Measurements from ENCODE around the gene CTNNA3. TPM values are rescaled to one million over a fixed set of nuclear protein-coding genes. Genes with fewer than 3 reads are reported as not detected.

Gene CTNNA3
- total RNA-seq, 2 donors from 2014 or later, result 3.2 to 7.2 TPM

- Histone ChIP-seq H3K36me3 (ENCODE audit: control insufficient read depth, insufficient read depth, low read length) (no peaks in the 10 kb centered on the region), H3K4me1 (ENCODE audit: control insufficient read depth, insufficient read depth, low read length) (no peaks in the 10 kb centered on the region), H3K9ac (ENCODE audit: extremely low read depth, low read length, poor library complexity, severe bottlenecking) (no peak overlapping the region), H3K9me3 (ENCODE audit: control insufficient read depth, low read length) (no peaks in the 10 kb centered on the region), H3K27me3 (ENCODE audit: control insufficient read depth, insufficient read depth, low read length, poor library complexity, severe bottlenecking) (peaks cover 39% of the 10 kb centered on the region), H3K27ac (ENCODE audit: low read depth, low read length) (no peak overlapping the region), H3K4me3 (ENCODE audit: low read length) (no peak overlapping the region)
- Mint-ChIP-seq H3K9me3 (no peaks in the 10 kb centered on the region), H3K4me1 (peaks cover 5% of the 10 kb centered on the region), H3K4me3 (no peak overlapping the region), H3K27ac (no peak overlapping the region), H3K36me3 (ENCODE audit: low read depth) (no peaks in the 10 kb centered on the region), H3K27me3 (ENCODE audit: insufficient read depth) (peaks cover 27% of the 10 kb centered on the region)
- TF ChIP-seq CTCF (conservative IDR thresholded peaks at IDR 0.05), result no peak
- WGBS, 2 experiments (ENCODE audit: insufficient coverage in 1 of 2, insufficient read length in 1 of 2), result 100% methylated on average over 1 of the region's 1 CpG; no CpG with 5 or more reads in 1 of the 2 experiments
- DNase-seq, result no peak
These were observed 943.3 kb downstream of the CTNNA3 start for GRCh38 chr10:66752714-66753113.

GRCh38 chr10:66748217-66748616 lies 947.8 kb downstream of the CTNNA3 start:
- Mint-ChIP-seq H3K4me1 (no peaks in the 10 kb centered on the region), H3K36me3 (ENCODE audit: low read depth) (no peaks in the 10 kb centered on the region), H3K4me3 (no peak overlapping the region), H3K27me3 (ENCODE audit: insufficient read depth) (no peaks in the 10 kb centered on the region), H3K9me3 (no peaks in the 10 kb centered on the region), H3K27ac (no peak overlapping the region)
- H3K9ac ChIP-seq (ENCODE audit: extremely low read depth, low read length, poor library complexity, severe bottlenecking), result no peak overlapping the region
- TF ChIP-seq CTCF (conservative IDR thresholded peaks at IDR 0.05), result no peak
- no peak overlapping the region for H3K27ac ChIP-seq (ENCODE audit: low read depth, low read length)
- no peak for DNase-seq
- no peaks in the 10 kb centered on the region for H3K4me1 ChIP-seq (ENCODE audit: control insufficient read depth, insufficient read depth, low read length)
- WGBS, 2 experiments (ENCODE audit: insufficient coverage in 1 of 2, insufficient read length in 1 of 2), result 96 to 100% methylated on average over 1 of the region's 1 CpG
- H3K4me3 ChIP-seq (ENCODE audit: low read length), result no peak overlapping the region
- no peaks in the 10 kb centered on the region for H3K36me3 ChIP-seq (ENCODE audit: control insufficient read depth, insufficient read depth, low read length)
- no peaks in the 10 kb centered on the region for H3K9me3 ChIP-seq (ENCODE audit: control insufficient read depth, low read length)
- no peaks in the 10 kb centered on the region for H3K27me3 ChIP-seq (ENCODE audit: control insufficient read depth, insufficient read depth, low read length, poor library complexity, severe bottlenecking)

GRCh38 chr10:66747451-66747850 lies 948.5 kb downstream of the CTNNA3 start:
- Mint-ChIP-seq H3K27me3 (ENCODE audit: insufficient read depth) (no peaks in the 10 kb centered on the region), H3K36me3 (ENCODE audit: low read depth) (no peaks in the 10 kb centered on the region), H3K27ac (no peak overlapping the region), H3K9me3 (peaks cover 6% of the 10 kb centered on the region), H3K4me1 (no peaks in the 10 kb centered on the region), H3K4me3 (no peak overlapping the region)
- Histone ChIP-seq H3K36me3 (ENCODE audit: control insufficient read depth, insufficient read depth, low read length) (no peaks in the 10 kb centered on the region), H3K27me3 (ENCODE audit: control insufficient read depth, insufficient read depth, low read length, poor library complexity, severe bottlenecking) (no peaks in the 10 kb centered on the region), H3K4me3 (ENCODE audit: low read length) (no peak overlapping the region), H3K9me3 (ENCODE audit: control insufficient read depth, low read length) (no peaks in the 10 kb centered on the region), H3K4me1 (ENCODE audit: control insufficient read depth, insufficient read depth, low read length) (no peaks in the 10 kb centered on the region), H3K27ac (ENCODE audit: low read depth, low read length) (no peak overlapping the region), H3K9ac (ENCODE audit: extremely low read depth, low read length, poor library complexity, severe bottlenecking) (no peak overlapping the region)
- 78% methylated on average over 2 of the region's 2 CpGs; no CpG with 5 or more reads in 1 of the 2 experiments for WGBS, 2 experiments (ENCODE audit: insufficient coverage in 1 of 2, insufficient read length in 1 of 2)
- no peak for DNase-seq
- no peak for TF ChIP-seq CTCF (conservative IDR thresholded peaks at IDR 0.05)
